Right lobe of liver (tissue), 6 donors: Measurements from ENCODE around the gene TJP3. TPM values are rescaled to one million over a fixed set of nuclear protein-coding genes. Genes with fewer than 3 reads are reported as not detected.

Experiments used
- ATAC-seq, 4 donors: fragments of 200-7000 bp; cut with Tn5 transposase; one replicate each; pipeline ENCODE4 v1.9.1; 2020; ENCODE audit warnings: mild to moderate bottlenecking in 4 of 4, moderate library complexity in 4 of 4
- DNase-seq, 3 donors: peaks; one replicate each; pipeline ENCODE4 v3.0.0-alpha.2; 2020
- H3K27ac ChIP-seq, 3 donors: fragments of 200-600 bp; one replicate each; pipeline ENCODE4 v1.8.0; 2022
- H3K27me3 ChIP-seq, 2 donors: fragments of 200-600 bp; one replicate each; pipeline ENCODE4 v1.8.0; 2022
- H3K36me3 ChIP-seq, 4 donors: fragments of 200-600 bp; sonication (generic) in 1 of 4; one replicate each; pipeline versions ENCODE4 v1.5.1 to v1.8.0; 2017 to 2022; ENCODE audit warnings: control low read depth in 1 of 4
- H3K4me1 ChIP-seq, 4 donors: fragments of 200-600 bp; sonication (generic) in 1 of 4; one replicate each; pipeline versions ENCODE4 v1.5.1 to v1.8.0; 2017 to 2022; ENCODE audit warnings: control low read depth in 1 of 4
- H3K4me3 ChIP-seq, 3 donors: fragments of 200-600 bp; one replicate each; pipeline ENCODE4 v1.8.0; 2022
- H3K9me3 ChIP-seq, 4 donors: fragments of 200-600 bp; sonication (generic) in 1 of 4; one replicate each; pipeline versions ENCODE4 v1.5.1 to v1.8.0; 2017 to 2022; ENCODE audit warnings: control low read depth in 1 of 4
- POLR2A ChIP-seq: fragments of 450-650 bp; IDR thresholded peaks from one replicate; pipeline ENCODE4 v1.6.1; 2017; ENCODE audit warnings: antibody characterized with exemption, mild to moderate bottlenecking
- WGBS: methylation state at CpG from one replicate; pipeline ENCODE4 v1.1.6; 2018; ENCODE audit warnings: low coverage, low lambda C conversion rate; ENCODE audit not compliant: insufficient coverage; ENCODE audit errors: missing lambda C conversion rate; 5-methylcytosine and 5-hydroxymethylcytosine counted together
- intact Hi-C, 2 donors: fragments of 100-400 bp; cut with DNase I; formaldehyde crosslinking; loops; one replicate each; pipeline versions ENCODE4 v1.11.2 to v1.14.1; 2022
- total RNA-seq, 6 experiments: library from RNA; depleted of rRNA in 2 of 6; stranded (reverse); fragments of >200 nt in 2 of 6; fragmentation: NEBNext Ultra II Directional in 3 of 6; extraction: Animal tissue kit (Norgen Biotek cat#: 25700) in 3 of 6; gene quantifications; one replicate each; pipeline versions ENCODE4 v1.1.0 to v1.2.4, GENCODE V29; 2016 to 2023
- TF ChIP-seq, protein P1 (sequence below), 4 donors: fragments of 200-600 bp in 3 of 4; fragments of 450-650 bp in 1 of 4; IDR thresholded peaks; one replicate each; pipeline versions ENCODE4 v1.5.1 to v1.8.0; 2016 to 2022; ENCODE audit warnings: antibody characterized with exemption in 4 of 4, mild to moderate bottlenecking in 2 of 4
- donor health status: DM: no; HTN: yes; CAD: no.
- donor health status: DM: no; HTN: no; CAD: no.
- donor health status: DM: no; HTN: no; CAD: no.
- donor health status: DM: no; HTN: yes; CAD: no.
- donor health status: DM: no; HTN: yes; CAD: no.

The TJP3 gene
- total RNA-seq, 6 experiments from 2014 or later = 7.9 to 27.0 (median 16.5) TPM

GRCh38 chr19:3743486-3743885 lies 35.3 kb downstream of the TJP3 start:
- H3K36me3 ChIP-seq = peaks cover 0 to 5% (median 2%) of the 10 kb centered on the region in 4 donors
- H3K27me3 ChIP-seq = no peaks in the 10 kb centered on the region
- no peak overlapping the region for H3K27ac ChIP-seq
- peak in 1 of 4 donors; percentile 24 for ATAC-seq
- no peaks in the 10 kb centered on the region for H3K4me1 ChIP-seq
- H3K4me3 ChIP-seq = no peak overlapping the region
- no peaks in the 10 kb centered on the region for H3K9me3 ChIP-seq
- WGBS = 100% methylated on average over 1 of the region's 2 CpGs
- TF ChIP-seq, protein P1, sequence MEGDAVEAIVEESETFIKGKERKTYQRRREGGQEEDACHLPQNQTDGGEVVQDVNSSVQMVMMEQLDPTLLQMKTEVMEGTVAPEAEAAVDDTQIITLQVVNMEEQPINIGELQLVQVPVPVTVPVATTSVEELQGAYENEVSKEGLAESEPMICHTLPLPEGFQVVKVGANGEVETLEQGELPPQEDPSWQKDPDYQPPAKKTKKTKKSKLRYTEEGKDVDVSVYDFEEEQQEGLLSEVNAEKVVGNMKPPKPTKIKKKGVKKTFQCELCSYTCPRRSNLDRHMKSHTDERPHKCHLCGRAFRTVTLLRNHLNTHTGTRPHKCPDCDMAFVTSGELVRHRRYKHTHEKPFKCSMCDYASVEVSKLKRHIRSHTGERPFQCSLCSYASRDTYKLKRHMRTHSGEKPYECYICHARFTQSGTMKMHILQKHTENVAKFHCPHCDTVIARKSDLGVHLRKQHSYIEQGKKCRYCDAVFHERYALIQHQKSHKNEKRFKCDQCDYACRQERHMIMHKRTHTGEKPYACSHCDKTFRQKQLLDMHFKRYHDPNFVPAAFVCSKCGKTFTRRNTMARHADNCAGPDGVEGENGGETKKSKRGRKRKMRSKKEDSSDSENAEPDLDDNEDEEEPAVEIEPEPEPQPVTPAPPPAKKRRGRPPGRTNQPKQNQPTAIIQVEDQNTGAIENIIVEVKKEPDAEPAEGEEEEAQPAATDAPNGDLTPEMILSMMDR (IDR thresholded peaks at IDR 0.05) = no peak
- no peak for TF ChIP-seq POLR2A
- no peak for DNase-seq
- intact Hi-C loops = no loop called here

- 53% methylated on average over 4 of the region's 8 CpGs for WGBS
- H3K27ac ChIP-seq = no peak overlapping the region
- no peak for ATAC-seq
- H3K27me3 ChIP-seq = no peaks in the 10 kb centered on the region
- DNase-seq = no peak
- no peaks in the 10 kb centered on the region for H3K4me1 ChIP-seq
- peaks cover 0 to 13% (median 1%) of the 10 kb centered on the region in 4 donors for H3K36me3 ChIP-seq
- intact Hi-C loops = no loop called here
- no peaks in the 10 kb centered on the region for H3K9me3 ChIP-seq
- H3K4me3 ChIP-seq = no peak overlapping the region
- TF ChIP-seq POLR2A = no peak
- TF ChIP-seq, protein P1 (IDR thresholded peaks at IDR 0.05) = no peak
Observed at GRCh38 chr19:3745363-3746045, 37.3 kb downstream of the TJP3 start.

DNA sequence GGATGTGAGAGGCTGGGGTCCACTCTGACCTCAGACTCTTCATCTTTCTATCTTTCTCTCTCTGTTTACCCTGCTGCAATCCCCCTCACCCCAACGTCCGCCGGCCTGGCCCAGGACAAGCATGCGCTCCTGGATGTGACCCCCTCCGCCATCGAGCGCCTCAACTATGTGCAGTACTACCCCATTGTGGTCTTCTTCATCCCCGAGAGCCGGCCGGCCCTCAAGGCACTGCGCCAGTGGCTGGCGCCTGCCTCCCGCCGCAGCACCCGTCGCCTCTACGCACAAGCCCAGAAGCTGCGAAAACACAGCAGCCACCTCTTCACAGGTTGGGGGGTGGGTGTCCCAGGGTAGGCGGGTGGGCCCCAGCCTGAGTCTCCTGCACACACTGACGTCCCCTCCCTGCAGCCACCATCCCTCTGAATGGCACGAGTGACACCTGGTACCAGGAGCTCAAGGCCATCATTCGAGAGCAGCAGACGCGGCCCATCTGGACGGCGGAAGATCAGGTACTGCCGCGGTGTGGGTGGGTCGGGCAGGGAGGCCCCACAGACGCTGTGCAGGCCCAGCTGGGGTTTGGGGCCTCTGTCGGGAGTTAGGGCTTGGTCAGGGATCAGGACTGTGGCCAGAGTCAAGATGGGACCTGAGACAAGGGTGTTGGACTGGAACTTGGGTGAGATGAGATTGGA lies 38.3 kb downstream of the TJP3 start:
- H3K27ac ChIP-seq = no peak overlapping the region
- peaks cover 0 to 14% (median 1%) of the 10 kb centered on the region in 4 donors for H3K36me3 ChIP-seq
- no peak for ATAC-seq

GRCh38 chr19:3748965-3749364 lies 40.8 kb downstream of the TJP3 start:
- Histone ChIP-seq H3K27ac (no peak overlapping the region), H3K9me3 (no peaks in the 10 kb centered on the region), H3K4me1 (no peaks in the 10 kb centered on the region), H3K27me3 (no peaks in the 10 kb centered on the region), H3K4me3 (no peak overlapping the region), H3K36me3 (peaks cover 0 to 33% (median 1%) of the 10 kb centered on the region in 4 donors)
- intact Hi-C loops = no loop called here
- DNase-seq (peak in 2 of 3 donors; percentile 57 to 64), ATAC-seq (peak; percentile 55 to 67 (median 61))
- TF ChIP-seq, protein P1 (IDR thresholded peaks at IDR 0.05) = no peak
- no peak for TF ChIP-seq POLR2A
- WGBS = 37% methylated on average over 8 of the region's 8 CpGs

More for the DNA sequence above, 38.3 kb downstream of the TJP3 start:
- TF ChIP-seq, protein P1 (IDR thresholded peaks at IDR 0.05) = no peak
- TF ChIP-seq POLR2A = no peak
- H3K9me3 ChIP-seq = no peaks in the 10 kb centered on the region
- H3K4me1 ChIP-seq = no peaks in the 10 kb centered on the region
- H3K4me3 ChIP-seq = no peak overlapping the region
- no peaks in the 10 kb centered on the region for H3K27me3 ChIP-seq
- no peak for DNase-seq
- intact Hi-C loops = no loop called here
- 82% methylated on average over 14 of the region's 31 CpGs for WGBS
